ENCODE measurements around the gene PCDHGA7.
"Not testable (repeated sequence)": the region's sequence is repeated elsewhere in the genome, so short reads cannot be mapped to it uniquely, and the experiment has no call there.

Gene PCDHGA7

DNA sequence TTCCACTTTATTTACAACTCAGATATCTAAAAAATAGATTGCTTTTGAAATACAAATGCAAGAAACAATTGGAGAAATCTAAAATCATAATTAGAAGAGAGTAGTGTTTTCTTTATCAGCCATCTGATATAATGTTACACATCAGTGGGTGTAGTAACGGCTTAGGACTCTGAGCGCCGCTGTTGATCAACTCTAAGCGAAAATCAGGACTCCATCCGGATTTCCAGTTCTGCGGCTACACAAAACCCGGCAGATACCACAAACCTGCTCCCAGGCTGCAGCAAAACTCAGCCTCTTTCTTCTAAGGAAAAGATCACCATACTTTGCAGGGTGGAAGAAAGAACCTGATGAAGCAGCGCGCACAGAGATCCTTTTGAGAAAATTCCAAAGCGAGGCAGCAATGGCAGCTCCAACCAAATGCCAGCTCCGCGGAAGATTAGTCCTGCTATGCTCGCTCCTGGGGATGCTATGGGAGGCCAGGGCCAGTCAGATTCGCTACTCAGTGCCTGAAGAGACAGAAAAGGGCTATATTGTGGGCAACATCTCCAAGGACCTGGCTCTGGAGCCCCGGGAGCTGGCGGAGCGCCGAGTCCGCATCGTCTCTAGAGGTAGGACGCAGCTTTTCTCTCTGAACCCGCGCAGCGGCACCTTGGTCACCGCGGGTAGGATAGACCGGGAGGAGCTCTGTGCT lies 20.2 kb downstream of the PCDHGA7 start, which contains the start of gene PCDHGA9:
TSS of gene PCDHGA9 (plus strand) at position 226 of the 691 bp plus-strand sequence. CDS start at position 401, 175 bp downstream.
- no peak for DNase-seq

DNA sequence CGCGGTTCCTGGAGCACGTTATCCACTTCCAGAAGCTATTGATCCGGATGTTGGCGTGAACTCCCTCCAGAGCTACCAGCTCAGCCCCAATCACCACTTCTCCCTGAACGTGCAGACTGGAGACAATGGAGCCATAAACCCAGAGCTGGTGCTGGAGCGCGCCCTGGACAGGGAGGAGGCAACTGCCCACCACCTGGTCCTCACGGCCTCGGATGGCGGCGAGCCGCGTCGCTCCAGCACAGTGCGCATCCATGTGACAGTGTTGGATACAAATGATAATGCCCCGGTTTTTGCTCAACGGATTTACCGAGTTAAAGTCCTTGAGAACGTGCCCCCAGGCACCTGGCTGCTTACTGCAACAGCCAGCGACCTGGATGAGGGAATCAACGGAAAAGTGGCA lies 20.8 kb downstream of the PCDHGA7 start:
- DNase-seq: no peak

DNA sequence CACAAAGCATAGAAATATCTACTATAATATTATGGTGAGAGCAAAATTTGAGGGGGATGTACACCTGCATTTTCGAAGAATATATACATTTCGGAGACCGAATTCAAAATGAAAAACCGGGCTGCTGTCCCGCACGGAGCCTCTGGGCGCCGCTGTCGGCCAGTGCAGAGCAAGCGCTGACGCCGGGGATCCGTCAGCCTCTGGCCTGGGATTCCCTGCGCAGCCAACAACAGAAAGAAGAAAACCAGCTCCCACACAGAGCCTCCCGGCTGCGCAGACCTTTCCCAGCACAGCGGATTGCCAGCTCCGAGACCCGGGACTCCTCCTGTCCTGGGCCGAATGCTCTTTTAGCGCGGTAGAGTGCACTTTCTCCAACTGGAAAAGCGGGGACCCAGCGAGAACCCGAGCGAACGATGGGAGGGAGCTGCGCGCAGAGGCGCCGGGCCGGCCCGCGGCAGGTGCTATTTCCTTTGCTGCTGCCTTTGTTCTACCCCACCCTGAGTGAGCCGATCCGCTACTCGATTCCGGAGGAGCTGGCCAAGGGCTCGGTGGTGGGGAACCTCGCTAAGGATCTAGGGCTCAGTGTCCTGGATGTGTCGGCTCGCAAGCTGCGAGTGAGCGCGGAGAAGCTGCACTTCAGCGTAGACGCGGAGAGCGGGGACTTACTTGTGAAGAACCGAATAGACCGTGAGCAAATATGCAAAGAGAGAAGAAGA lies 25.4 kb downstream of the PCDHGA7 start, which contains the start of gene PCDHGB6:
TSS of gene PCDHGB6 (plus strand) at position 232 of the 716 bp plus-strand sequence. CDS start at position 414, 182 bp downstream.
- DNase-seq: not testable (repeated sequence)

DNA sequence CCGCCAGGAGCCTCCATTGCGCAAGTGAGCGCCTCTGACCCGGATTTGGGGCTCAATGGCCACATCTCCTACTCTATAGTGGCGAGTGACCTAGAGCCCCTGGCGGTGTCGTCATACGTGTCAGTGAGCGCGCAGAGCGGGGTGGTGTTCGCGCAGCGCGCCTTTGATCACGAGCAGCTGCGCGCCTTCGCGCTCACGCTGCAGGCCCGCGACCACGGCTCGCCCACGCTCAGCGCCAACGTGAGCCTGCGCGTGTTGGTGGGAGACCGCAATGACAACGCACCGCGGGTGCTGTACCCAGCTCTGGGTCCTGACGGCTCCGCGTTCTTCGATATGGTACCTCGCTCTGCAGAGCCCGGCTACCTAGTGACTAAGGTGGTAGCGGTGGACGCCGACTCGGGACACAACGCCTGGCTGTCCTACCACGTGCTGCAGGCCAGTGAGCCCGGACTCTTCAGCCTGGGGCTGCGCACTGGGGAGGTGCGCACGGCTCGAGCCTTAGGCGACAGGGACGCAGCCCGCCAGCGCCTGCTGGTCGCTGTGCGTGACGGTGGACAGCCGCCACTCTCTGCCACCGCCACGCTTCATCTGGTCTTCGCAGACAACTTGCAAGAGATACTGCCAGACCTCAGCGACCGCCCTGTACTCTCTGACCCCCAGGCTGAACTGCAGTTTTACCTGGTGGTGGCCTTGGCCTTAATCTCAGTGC lies 27.2 kb downstream of the PCDHGA7 start:
- DNase-seq: no peak

DNA sequence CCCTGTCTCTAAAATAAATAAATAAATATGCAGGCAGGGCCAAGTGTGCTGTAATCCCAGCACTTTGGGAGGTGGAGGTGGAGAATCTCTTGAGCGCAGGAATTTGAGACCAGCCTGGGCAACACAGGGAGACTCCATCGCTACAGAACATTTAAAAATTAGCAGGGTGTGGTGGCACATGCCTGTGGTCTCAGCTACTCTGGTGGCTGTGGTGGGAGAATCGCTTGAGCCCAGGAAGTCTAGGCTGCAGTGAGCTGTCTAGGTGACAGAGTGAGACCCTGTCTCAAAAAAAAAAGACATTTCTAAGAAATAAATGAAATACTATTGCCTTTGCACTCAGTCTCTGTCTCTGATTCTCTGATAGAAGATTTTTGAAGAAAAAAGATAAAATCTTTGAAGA lies 29.0 kb downstream of the PCDHGA7 start:
- DNase-seq: no peak

DNA sequence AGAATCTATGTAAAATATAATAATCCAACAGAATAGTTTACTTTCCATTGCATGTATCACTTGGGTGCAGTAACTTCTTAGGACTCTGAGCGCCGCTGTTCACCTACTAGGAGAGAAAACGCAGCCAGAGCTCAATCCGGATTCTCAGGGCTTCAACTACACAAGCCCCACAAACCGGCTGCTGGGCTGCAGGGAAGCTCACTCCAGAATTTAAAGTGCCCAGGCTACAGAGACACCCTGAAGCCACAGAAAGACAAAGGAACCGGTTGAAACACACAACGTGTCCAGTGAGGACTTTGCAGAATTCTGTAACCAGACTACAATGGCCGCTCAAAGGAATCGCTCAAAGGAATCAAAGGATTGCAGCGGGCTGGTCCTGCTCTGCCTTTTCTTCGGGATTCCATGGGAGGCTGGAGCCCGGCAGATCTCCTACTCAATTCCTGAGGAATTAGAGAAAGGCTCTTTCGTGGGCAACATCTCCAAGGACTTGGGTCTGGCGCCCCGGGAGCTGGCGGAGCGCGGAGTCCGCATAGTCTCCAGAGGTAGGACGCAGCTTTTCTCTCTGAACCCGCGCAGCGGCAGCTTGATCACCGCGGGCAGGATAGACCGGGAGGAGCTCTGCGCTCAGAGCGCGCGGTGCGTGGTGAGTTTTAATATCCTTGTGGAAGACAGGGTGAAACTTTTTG lies 30.5 kb downstream of the PCDHGA7 start, which contains the start of gene PCDHGA10:
TSS of gene PCDHGA10 (plus strand) at position 134 of the 686 bp plus-strand sequence. CDS start at position 323, 189 bp downstream.
- no peak for DNase-seq

DNA sequence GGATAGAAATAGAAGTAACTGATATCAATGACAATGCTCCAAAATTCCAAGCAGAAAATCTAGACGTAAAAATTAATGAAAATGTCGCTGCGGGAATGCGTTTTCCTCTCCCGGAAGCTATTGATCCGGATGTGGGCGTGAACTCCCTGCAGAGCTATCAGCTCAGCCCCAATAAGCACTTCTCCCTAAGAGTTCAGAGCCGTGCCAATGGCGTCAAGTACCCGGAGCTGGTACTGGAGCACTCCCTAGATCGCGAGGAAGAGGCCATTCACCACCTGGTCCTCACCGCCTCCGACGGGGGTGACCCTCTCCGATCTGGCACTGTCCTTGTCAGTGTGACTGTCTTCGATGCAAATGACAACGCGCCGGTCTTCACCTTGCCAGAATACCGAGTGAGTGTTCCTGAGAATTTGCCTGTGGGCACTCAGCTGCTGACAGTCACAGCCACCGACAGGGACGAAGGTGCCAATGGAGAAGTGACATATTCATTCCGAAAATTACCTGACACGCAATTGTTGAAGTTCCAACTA lies 31.1 kb downstream of the PCDHGA7 start:
- no peak for DNase-seq

DNA sequence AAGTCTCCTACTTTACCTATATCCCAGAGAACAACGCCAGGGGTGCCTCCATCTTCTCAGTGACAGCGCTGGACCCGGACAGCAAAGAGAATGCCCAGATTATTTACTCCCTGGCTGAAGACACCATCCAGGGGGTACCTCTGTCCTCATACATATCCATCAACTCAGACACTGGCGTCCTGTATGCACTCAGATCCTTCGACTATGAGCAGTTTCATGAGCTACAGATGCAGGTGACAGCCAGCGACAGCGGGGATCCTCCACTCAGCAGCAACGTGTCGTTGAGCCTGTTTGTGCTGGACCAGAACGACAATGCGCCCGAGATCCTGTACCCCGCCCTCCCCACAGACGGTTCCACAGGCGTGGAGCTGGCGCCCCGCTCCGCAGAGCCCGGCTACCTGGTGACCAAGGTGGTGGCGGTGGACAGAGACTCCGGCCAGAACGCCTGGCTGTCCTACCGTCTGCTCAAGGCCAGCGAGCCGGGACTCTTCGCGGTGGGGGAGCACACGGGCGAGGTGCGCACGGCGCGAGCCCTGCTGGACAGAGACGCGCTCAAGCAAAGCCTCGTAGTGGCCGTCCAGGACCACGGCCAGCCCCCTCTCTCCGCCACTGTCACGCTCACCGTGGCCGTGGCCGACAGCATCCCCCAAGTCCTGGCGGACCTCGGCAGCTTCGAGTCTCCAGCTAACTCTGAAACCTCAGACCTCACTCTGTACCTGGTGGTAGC lies 32.2 kb downstream of the PCDHGA7 start:
- DNase-seq: not testable (repeated sequence)

DNA sequence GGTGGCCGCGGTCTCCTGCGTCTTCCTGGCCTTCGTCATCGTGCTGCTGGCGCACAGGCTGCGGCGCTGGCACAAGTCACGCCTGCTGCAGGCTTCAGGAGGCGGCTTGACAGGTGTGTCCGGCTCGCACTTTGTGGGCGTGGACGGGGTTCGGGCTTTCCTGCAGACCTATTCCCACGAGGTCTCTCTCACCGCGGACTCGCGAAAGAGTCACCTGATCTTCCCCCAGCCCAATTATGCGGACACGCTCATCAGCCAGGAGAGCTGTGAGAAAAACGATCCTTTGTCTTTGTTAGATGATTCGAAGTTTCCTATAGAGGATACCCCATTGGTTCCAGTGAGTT lies 32.7 kb downstream of the PCDHGA7 start:
- DNase-seq: not testable (repeated sequence)

DNA sequence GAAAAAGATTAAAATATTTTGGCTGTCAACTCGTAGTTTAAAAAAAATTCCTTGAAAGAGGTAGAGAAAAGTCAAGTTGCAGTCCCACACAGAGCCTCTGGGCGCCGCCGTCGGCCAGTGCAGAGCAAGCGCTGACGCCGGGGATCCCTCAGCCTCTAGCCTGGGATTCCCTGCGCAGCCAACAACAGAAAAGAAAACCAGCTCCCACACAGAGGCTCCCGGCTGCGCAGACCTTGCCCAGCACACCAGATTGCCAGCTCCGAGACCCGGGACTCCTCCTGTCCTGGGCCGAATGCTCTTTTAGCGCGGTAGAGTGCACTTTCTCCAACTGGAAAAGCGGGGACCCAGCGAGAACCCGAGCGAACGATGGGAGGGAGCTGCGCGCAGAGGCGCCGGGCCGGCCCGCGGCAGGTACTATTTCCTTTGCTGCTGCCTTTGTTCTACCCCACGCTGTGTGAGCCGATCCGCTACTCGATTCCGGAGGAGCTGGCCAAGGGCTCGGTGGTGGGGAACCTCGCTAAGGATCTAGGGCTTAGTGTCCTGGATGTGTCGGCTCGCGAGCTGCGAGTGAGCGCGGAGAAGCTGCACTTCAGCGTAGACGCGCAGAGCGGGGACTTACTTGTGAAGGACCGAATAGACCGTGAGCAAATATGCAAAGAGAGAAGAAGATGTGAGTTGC lies 35.1 kb downstream of the PCDHGA7 start, which contains the start of gene PCDHGB7:
TSS of gene PCDHGB7 (plus strand) at position 184 of the 679 bp plus-strand sequence. CDS start at position 367, 183 bp downstream.
- DNase-seq: peak; percentile 13

DNA sequence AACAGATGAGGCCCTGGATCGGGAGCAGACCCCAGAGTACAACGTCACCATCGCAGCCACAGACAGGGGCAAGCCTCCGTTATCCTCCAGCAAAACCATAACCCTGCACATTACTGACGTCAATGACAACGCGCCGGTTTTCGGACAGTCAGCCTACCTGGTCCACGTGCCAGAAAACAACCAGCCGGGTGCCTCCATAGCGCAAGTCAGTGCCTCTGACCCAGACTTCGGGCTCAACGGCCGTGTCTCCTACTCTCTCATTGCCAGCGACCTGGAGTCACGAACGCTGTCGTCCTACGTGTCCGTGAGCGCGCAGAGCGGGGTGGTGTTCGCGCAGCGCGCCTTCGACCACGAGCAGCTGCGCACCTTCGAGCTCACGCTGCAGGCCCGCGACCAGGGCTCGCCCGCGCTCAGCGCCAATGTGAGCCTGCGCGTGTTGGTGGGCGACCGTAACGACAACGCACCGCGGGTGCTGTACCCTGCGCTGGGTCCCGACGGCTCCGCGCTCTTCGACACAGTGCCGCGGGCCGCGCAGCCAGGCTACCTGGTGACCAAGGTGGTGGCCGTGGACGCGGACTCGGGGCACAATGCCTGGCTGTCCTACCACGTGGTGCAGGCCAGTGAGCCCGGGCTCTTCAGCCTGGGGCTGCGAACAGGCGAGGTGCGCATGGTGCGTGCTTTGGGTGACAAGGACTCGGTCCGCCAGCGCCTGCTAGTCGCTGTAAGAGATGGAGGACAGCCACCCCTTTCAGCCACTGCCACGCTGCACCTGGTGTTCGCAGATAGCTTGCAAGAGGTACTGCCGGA lies 36.7 kb downstream of the PCDHGA7 start:
- no peak for DNase-seq

DNA sequence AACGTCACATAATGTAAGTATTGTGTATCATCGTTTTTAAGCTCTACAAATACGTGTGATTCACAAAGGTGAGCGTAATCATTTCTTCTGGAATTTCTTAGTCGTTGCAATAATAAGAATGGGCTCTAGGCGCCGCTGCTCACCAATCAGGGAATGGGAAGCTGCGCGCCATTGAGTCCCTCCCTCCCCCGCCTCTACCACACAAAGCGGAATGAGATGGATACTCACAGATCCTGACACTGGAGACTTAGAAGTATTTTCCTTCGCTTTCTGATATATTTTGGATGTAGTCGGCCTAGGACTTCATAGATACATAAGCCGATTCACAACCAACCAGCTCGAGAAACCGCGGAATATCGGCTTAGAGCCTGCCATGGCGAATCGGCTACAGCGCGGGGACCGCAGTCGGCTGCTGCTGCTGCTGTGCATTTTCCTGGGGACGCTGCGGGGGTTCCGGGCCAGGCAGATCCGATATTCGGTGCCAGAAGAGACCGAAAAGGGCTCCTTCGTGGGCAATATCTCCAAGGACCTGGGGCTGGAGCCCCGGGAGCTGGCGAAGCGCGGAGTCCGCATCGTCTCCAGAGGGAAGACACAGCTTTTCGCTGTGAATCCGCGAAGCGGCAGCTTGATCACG lies 38.4 kb downstream of the PCDHGA7 start, which contains the start of gene PCDHGA11:
TSS of gene PCDHGA11 (plus strand) at position 197 of the 634 bp plus-strand sequence. CDS start at position 374, 177 bp downstream.
- DNase-seq: no peak

DNA sequence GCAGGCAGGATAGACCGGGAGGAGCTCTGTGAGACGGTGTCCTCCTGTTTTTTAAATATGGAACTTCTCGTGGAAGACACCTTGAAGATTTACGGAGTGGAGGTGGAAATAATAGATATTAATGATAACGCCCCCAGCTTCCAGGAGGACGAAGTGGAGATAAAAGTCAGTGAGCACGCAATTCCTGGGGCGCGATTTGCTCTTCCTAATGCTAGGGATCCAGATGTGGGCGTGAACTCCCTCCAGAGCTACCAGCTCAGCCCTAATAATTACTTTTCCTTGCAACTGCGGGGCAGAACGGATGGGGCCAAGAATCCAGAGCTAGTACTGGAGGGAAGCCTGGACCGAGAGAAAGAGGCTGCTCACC lies 38.9 kb downstream of the PCDHGA7 start:
- DNase-seq: no peak

DNA sequence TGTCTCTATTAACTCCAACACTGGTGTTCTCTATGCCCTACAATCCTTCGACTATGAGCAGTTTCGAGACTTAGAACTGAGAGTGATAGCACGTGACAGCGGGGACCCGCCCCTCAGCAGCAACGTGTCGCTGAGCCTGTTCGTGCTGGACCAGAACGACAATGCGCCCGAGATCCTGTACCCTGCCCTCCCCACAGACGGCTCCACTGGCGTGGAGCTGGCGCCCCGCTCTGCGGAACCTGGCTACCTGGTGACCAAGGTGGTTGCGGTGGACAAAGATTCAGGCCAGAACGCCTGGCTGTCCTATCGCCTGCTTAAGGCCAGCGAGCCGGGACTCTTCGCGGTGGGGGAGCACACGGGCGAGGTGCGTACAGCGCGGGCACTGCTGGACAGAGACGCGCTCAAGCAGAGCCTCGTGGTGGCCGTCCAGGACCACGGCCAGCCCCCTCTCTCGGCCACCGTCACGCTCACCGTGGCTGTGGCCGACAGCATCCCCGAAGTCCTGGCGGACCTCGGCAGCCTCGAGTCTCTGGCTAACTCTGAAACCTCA lies 40.3 kb downstream of the PCDHGA7 start:
- DNase-seq: no peak

DNA sequence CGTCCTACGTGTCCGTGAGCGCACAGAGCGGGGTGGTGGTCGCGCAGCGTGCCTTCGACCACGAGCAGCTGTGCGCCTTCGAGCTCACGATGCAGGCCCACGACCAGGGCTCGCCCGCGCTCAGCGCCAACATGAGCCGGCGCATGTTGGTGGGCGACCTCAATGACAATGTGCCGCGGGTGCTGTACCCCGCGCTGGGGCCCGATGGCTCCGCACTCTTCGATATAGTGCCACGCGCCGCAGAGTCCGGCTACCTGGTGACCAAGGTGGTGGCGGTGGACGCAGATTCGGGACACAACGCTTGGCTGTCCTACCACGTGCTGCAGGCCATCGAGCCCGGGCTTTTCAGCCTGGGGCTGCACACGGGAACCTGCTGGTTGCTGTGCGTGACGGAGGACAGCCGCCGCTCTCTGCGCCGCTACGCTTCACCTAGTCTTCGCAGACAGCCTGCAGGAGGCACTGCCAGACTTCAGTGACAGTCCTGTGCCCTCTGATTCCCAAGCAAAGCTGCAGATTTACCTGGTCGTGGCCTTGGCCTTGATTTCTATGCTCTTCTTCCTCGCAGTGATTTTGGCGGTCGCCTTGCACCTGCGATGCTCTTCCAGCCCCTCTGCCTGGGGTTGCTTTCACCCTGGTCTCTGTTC lies 45.4 kb downstream of the PCDHGA7 start:
- DNase-seq: no peak

DNA sequence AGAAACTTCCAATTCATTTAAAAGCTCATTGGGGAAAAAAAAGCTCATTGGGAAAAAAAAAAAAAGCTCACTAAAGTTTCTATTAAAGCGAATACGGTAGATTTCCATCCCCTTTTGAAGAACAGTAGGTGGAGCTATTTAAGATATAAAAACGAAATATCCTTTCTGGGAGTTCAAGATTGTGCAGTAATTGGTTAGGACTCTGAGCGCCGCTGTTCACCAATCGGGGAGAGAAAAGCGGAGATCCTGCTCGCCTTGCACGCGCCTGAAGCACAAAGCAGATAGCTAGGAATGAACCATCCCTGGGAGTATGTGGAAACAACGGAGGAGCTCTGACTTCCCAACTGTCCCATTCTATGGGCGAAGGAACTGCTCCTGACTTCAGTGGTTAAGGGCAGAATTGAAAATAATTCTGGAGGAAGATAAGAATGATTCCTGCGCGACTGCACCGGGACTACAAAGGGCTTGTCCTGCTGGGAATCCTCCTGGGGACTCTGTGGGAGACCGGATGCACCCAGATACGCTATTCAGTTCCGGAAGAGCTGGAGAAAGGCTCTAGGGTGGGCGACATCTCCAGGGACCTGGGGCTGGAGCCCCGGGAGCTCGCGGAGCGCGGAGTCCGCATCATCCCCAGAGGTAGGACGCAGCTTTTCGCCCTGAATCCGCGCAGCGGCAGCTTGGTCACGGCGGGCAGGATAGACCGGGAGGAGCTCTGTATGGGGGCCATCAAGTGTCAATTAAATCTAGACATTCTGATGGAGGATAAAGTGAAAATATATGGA lies 48.0 kb downstream of the PCDHGA7 start, which contains the start of gene PCDHGA12:
TSS of gene PCDHGA12 (plus strand) at position 176 of the 782 bp plus-strand sequence. CDS start at position 429, 253 bp downstream.
- no peak for DNase-seq

DNA sequence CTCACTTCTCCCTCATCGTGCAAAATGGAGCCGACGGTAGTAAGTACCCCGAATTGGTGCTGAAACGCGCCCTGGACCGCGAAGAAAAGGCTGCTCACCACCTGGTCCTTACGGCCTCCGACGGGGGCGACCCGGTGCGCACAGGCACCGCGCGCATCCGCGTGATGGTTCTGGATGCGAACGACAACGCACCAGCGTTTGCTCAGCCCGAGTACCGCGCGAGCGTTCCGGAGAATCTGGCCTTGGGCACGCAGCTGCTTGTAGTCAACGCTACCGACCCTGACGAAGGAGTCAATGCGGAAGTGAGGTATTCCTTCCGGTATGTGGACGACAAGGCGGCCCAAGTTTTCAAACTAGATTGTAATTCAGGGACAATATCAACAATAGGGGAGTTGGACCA lies 48.7 kb downstream of the PCDHGA7 start:
- DNase-seq: no peak

DNA sequence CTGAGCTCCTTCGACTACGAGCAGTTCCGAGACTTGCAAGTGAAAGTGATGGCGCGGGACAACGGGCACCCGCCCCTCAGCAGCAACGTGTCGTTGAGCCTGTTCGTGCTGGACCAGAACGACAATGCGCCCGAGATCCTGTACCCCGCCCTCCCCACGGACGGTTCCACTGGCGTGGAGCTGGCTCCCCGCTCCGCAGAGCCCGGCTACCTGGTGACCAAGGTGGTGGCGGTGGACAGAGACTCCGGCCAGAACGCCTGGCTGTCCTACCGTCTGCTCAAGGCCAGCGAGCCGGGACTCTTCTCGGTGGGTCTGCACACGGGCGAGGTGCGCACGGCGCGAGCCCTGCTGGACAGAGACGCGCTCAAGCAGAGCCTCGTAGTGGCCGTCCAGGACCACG lies 49.8 kb downstream of the PCDHGA7 start:
- DNase-seq: not testable (repeated sequence)

Data from NCI-H2081 treated with DMSO at 0.1 percent for 48 hours (cell line).